Stimulated activated memory B cell treated with anti-CD40 and anti-IgM and Interleukin-4, amounts not matched to agents 10 μg/mL and 1 μg/mL and 100 μg/mL, for 72 hours (primary cell): Measurements from ENCODE around the gene MAPT.
A peak's percentile ranks its signal among the peaks of the same experiment; 100 is the strongest.

Source experiments
- ATAC-seq: fragments of 150-1000 bp; cut with Tn5 transposase; 2 replicates; pipeline ENCODE4 v1.10.0; 2021
- H3K27ac Mint-ChIP-seq: one replicate; pipeline ENCODE4 v1.8.0; 2022; ENCODE audit warnings: mild to moderate bottlenecking, mixed read lengths
- H3K27me3 Mint-ChIP-seq: one replicate; pipeline ENCODE4 v1.8.0; 2022; ENCODE audit warnings: mixed read lengths
- H3K36me3 Mint-ChIP-seq: one replicate; pipeline ENCODE4 v1.8.0; 2022; ENCODE audit warnings: mixed read lengths
- H3K4me1 Mint-ChIP-seq: one replicate; pipeline ENCODE4 v1.8.0; 2022; ENCODE audit warnings: mixed read lengths
- H3K4me3 Mint-ChIP-seq: one replicate; pipeline ENCODE4 v1.8.0; 2022; ENCODE audit warnings: mild to moderate bottlenecking, moderate library complexity, mixed read lengths
- H3K9me3 Mint-ChIP-seq: one replicate; pipeline ENCODE4 v1.8.0; 2022; ENCODE audit warnings: mixed read lengths

The MAPT gene

GRCh38 chr17:46039592-46040186, 145.3 kb downstream of the MAPT start:
- Mint-ChIP-seq H3K27me3 (no peaks in the 10 kb centered on the region), H3K4me3 (no peak overlapping the region), H3K36me3 (peaks cover 65% of the 10 kb centered on the region), H3K27ac (peak overlapping the region; percentile 59), H3K9me3 (no peaks in the 10 kb centered on the region), H3K4me1 (peaks cover 24% of the 10 kb centered on the region)
- ATAC-seq = no peak

- Mint-ChIP-seq H3K4me3 (no peak overlapping the region), H3K4me1 (peaks cover 21% of the 10 kb centered on the region), H3K9me3 (no peaks in the 10 kb centered on the region), H3K27me3 (no peaks in the 10 kb centered on the region), H3K36me3 (peaks cover 66% of the 10 kb centered on the region), H3K27ac (peak overlapping the region; percentile 8)
- no peak for ATAC-seq
Measured at GRCh38 chr17:46042246-46042645, 147.9 kb downstream of the MAPT start.

GRCh38 chr17:46042925-46043324, 148.6 kb downstream of the MAPT start:
- H3K27ac Mint-ChIP-seq = no peak overlapping the region
- H3K9me3 Mint-ChIP-seq = no peaks in the 10 kb centered on the region
- no peaks in the 10 kb centered on the region for H3K27me3 Mint-ChIP-seq
- no peak overlapping the region for H3K4me3 Mint-ChIP-seq
- H3K36me3 Mint-ChIP-seq = peaks cover 66% of the 10 kb centered on the region
- peaks cover 21% of the 10 kb centered on the region for H3K4me1 Mint-ChIP-seq
- ATAC-seq = no peak

GRCh38 chr17:46043606-46044005, 149.3 kb downstream of the MAPT start:
- no peaks in the 10 kb centered on the region for H3K27me3 Mint-ChIP-seq
- no peak for ATAC-seq
- H3K4me1 Mint-ChIP-seq = peaks cover 21% of the 10 kb centered on the region
- peaks cover 65% of the 10 kb centered on the region for H3K36me3 Mint-ChIP-seq
- peak overlapping the region; percentile 62 for H3K27ac Mint-ChIP-seq
- no peaks in the 10 kb centered on the region for H3K9me3 Mint-ChIP-seq
- no peak overlapping the region for H3K4me3 Mint-ChIP-seq

GRCh38 chr17:46044286-46044928, 150.1 kb downstream of the MAPT start:
- peaks cover 21% of the 10 kb centered on the region for H3K4me1 Mint-ChIP-seq
- peaks cover 65% of the 10 kb centered on the region for H3K36me3 Mint-ChIP-seq
- peak; percentile 51 for ATAC-seq
- H3K27ac Mint-ChIP-seq = peak overlapping the region; percentile 62
- no peaks in the 10 kb centered on the region for H3K9me3 Mint-ChIP-seq
- no peak overlapping the region for H3K4me3 Mint-ChIP-seq
- H3K27me3 Mint-ChIP-seq = no peaks in the 10 kb centered on the region

- ATAC-seq = no peak
- no peaks in the 10 kb centered on the region for H3K27me3 Mint-ChIP-seq
- no peaks in the 10 kb centered on the region for H3K9me3 Mint-ChIP-seq
- peak overlapping the region; percentile 62 for H3K27ac Mint-ChIP-seq
- no peak overlapping the region for H3K4me3 Mint-ChIP-seq
- peaks cover 21% of the 10 kb centered on the region for H3K4me1 Mint-ChIP-seq
- peaks cover 65% of the 10 kb centered on the region for H3K36me3 Mint-ChIP-seq
Measured at GRCh38 chr17:46044989-46045388, 150.6 kb downstream of the MAPT start.

- Mint-ChIP-seq H3K9me3 (no peaks in the 10 kb centered on the region), H3K27ac (peak overlapping the region; percentile 62), H3K4me1 (peaks cover 22% of the 10 kb centered on the region), H3K27me3 (no peaks in the 10 kb centered on the region), H3K4me3 (no peak overlapping the region), H3K36me3 (peaks cover 65% of the 10 kb centered on the region)
- ATAC-seq = peak; percentile 12
Measured at GRCh38 chr17:46045639-46046038, 151.3 kb downstream of the MAPT start.

- Mint-ChIP-seq H3K4me1 (peaks cover 35% of the 10 kb centered on the region), H3K9me3 (no peaks in the 10 kb centered on the region), H3K27me3 (no peaks in the 10 kb centered on the region), H3K27ac (no peak overlapping the region), H3K36me3 (peaks cover 67% of the 10 kb centered on the region), H3K4me3 (no peak overlapping the region)
- ATAC-seq = no peak
Measured at GRCh38 chr17:46046957-46047356, 152.6 kb downstream of the MAPT start.

GRCh38 chr17:46047398-46047797, 153.0 kb downstream of the MAPT start:
- ATAC-seq = no peak
- H3K9me3 Mint-ChIP-seq = no peaks in the 10 kb centered on the region
- peaks cover 39% of the 10 kb centered on the region for H3K4me1 Mint-ChIP-seq
- no peak overlapping the region for H3K27ac Mint-ChIP-seq
- H3K27me3 Mint-ChIP-seq = no peaks in the 10 kb centered on the region
- no peak overlapping the region for H3K4me3 Mint-ChIP-seq
- H3K36me3 Mint-ChIP-seq = peaks cover 72% of the 10 kb centered on the region

GRCh38 chr17:46047856-46048255, 153.5 kb downstream of the MAPT start:
- peaks cover 41% of the 10 kb centered on the region for H3K4me1 Mint-ChIP-seq
- H3K9me3 Mint-ChIP-seq = no peaks in the 10 kb centered on the region
- no peak for ATAC-seq
- H3K27ac Mint-ChIP-seq = peak overlapping the region; percentile 14
- peaks cover 73% of the 10 kb centered on the region for H3K36me3 Mint-ChIP-seq
- no peak overlapping the region for H3K4me3 Mint-ChIP-seq
- H3K27me3 Mint-ChIP-seq = no peaks in the 10 kb centered on the region

- H3K4me1 Mint-ChIP-seq = peaks cover 33% of the 10 kb centered on the region
- H3K27ac Mint-ChIP-seq = peak overlapping the region; percentile 86
- H3K9me3 Mint-ChIP-seq = no peaks in the 10 kb centered on the region
- H3K4me3 Mint-ChIP-seq = no peak overlapping the region
- no peak for ATAC-seq
- H3K36me3 Mint-ChIP-seq = peaks cover 70% of the 10 kb centered on the region
- no peaks in the 10 kb centered on the region for H3K27me3 Mint-ChIP-seq
Measured at GRCh38 chr17:46049656-46050055, 155.3 kb downstream of the MAPT start.

GRCh38 chr17:46053911-46054534, 159.7 kb downstream of the MAPT start:
- Mint-ChIP-seq H3K27me3 (no peaks in the 10 kb centered on the region), H3K4me3 (no peak overlapping the region), H3K27ac (peak overlapping the region; percentile 31), H3K36me3 (peaks cover 57% of the 10 kb centered on the region), H3K4me1 (peaks cover 34% of the 10 kb centered on the region), H3K9me3 (no peaks in the 10 kb centered on the region)
- no peak for ATAC-seq

GRCh38 chr17:46056800-46057304, 162.5 kb downstream of the MAPT start:
- no peak for ATAC-seq
- no peak overlapping the region for H3K4me3 Mint-ChIP-seq

GRCh38 chr17:46057366-46057765, 163.0 kb downstream of the MAPT start:
- ATAC-seq = no peak
- peaks cover 44% of the 10 kb centered on the region for H3K36me3 Mint-ChIP-seq
- no peaks in the 10 kb centered on the region for H3K27me3 Mint-ChIP-seq
- H3K4me1 Mint-ChIP-seq = peaks cover 23% of the 10 kb centered on the region
- H3K9me3 Mint-ChIP-seq = no peaks in the 10 kb centered on the region
- peak overlapping the region; percentile 72 for H3K27ac Mint-ChIP-seq
- no peak overlapping the region for H3K4me3 Mint-ChIP-seq

More at GRCh38 chr17:46056800-46057304, 162.5 kb downstream of the MAPT start:
- Mint-ChIP-seq H3K27me3 (no peaks in the 10 kb centered on the region), H3K36me3 (peaks cover 45% of the 10 kb centered on the region), H3K9me3 (no peaks in the 10 kb centered on the region), H3K27ac (peak overlapping the region; percentile 72), H3K4me1 (peaks cover 28% of the 10 kb centered on the region)

- no peak overlapping the region for H3K4me3 Mint-ChIP-seq
- no peaks in the 10 kb centered on the region for H3K27me3 Mint-ChIP-seq
- ATAC-seq = no peak
- no peaks in the 10 kb centered on the region for H3K9me3 Mint-ChIP-seq
- peak overlapping the region; percentile 72 for H3K27ac Mint-ChIP-seq
- peaks cover 18% of the 10 kb centered on the region for H3K4me1 Mint-ChIP-seq
- H3K36me3 Mint-ChIP-seq = peaks cover 38% of the 10 kb centered on the region
Measured at GRCh38 chr17:46059486-46059885, 165.1 kb downstream of the MAPT start.

GRCh38 chr17:46060461-46060860, 166.1 kb downstream of the MAPT start:
- Mint-ChIP-seq H3K4me1 (peaks cover 14% of the 10 kb centered on the region), H3K36me3 (peaks cover 38% of the 10 kb centered on the region), H3K4me3 (no peak overlapping the region), H3K9me3 (no peaks in the 10 kb centered on the region), H3K27me3 (no peaks in the 10 kb centered on the region), H3K27ac (no peak overlapping the region)
- ATAC-seq = no peak
